Gastroesophageal sphincter (tissue), 3 donors: ENCODE measurements around the gene SPOP.

ENCODE experiments used
- EP300 ChIP-seq: sonication (generic); formaldehyde crosslinking; IDR thresholded peaks from one replicate; pipeline ENCODE4 v1.6.1; 2017; ENCODE audit warnings: antibody characterized with exemption, mild to moderate bottlenecking
- POLR2A ChIP-seq, 2 donors: fragments of 450-650 bp; IDR thresholded peaks; one replicate each; pipeline ENCODE4 v1.6.1; 2017; ENCODE audit warnings: antibody characterized with exemption in 2 of 2, mild to moderate bottlenecking in 2 of 2, moderate library complexity in 1 of 2
- TF ChIP-seq, protein P1 (sequence below), 4 experiments: fragments of 200-600 bp in 2 of 4; fragments of 450-650 bp in 2 of 4; sonication (generic) in 1 of 4; IDR thresholded peaks; one replicate each; pipeline ENCODE4 v1.5.1; 2017 to 2019; ENCODE audit warnings: antibody characterized with exemption in 4 of 4, mild to moderate bottlenecking in 2 of 4, moderate library complexity in 2 of 4

DNA sequence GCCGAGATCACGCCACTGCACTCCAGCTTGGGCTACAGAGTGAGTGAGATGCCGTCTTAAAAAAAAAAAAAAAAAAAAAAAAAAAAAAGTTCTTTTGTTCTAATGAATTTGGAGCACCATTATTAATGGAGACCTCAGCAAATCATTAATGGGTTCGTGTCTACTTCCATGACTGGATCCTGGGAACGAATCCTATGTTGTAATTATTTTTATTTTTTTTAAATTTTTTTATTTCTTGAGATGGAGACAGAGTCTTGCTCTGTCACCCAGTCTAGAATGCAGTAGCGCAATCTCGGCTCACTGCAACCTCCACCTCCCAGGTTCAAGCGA is 30.7 kb downstream of the SPOP start:
- TF ChIP-seq, protein P1, sequence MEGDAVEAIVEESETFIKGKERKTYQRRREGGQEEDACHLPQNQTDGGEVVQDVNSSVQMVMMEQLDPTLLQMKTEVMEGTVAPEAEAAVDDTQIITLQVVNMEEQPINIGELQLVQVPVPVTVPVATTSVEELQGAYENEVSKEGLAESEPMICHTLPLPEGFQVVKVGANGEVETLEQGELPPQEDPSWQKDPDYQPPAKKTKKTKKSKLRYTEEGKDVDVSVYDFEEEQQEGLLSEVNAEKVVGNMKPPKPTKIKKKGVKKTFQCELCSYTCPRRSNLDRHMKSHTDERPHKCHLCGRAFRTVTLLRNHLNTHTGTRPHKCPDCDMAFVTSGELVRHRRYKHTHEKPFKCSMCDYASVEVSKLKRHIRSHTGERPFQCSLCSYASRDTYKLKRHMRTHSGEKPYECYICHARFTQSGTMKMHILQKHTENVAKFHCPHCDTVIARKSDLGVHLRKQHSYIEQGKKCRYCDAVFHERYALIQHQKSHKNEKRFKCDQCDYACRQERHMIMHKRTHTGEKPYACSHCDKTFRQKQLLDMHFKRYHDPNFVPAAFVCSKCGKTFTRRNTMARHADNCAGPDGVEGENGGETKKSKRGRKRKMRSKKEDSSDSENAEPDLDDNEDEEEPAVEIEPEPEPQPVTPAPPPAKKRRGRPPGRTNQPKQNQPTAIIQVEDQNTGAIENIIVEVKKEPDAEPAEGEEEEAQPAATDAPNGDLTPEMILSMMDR (IDR thresholded peaks at IDR 0.05) = no peak
- TF ChIP-seq EP300 (no peak), POLR2A (IDR thresholded peaks at IDR 0.05) (no peak)
